ENCODE data around the gene HLF. TPM values are rescaled to one million over a fixed set of nuclear protein-coding genes. Genes with fewer than 3 reads are reported as not detected.

Gene HLF
- total RNA-seq, 1 donor from 2014 or later = 0.69 TPM

GRCh38 chr17:55230716-55231115 lies 34.0 kb upstream of the HLF start:
- DNase-seq (no peak), ATAC-seq (ENCODE audit: low read depth) (no peak)
- H3K9me3 Mint-ChIP-seq = peaks cover 3% of the 10 kb centered on the region
- CTCF ChIA-PET = no interaction called here
- peaks cover 14% of the 10 kb centered on the region for H3K27me3 Mint-ChIP-seq
- intact Hi-C loops (cut with micrococcal nuclease) = loop anchor here (10.0 kb wide), 2 partner anchors 194 to 266 kb away; partner anchors contain the start of genes COX11, MMD and STXBP4
- H3K4me3 Mint-ChIP-seq = no peak overlapping the region
- no peak overlapping the region for H3K27ac Mint-ChIP-seq
- no peaks in the 10 kb centered on the region for H3K36me3 Mint-ChIP-seq (ENCODE audit: low read depth)
- H3K4me1 Mint-ChIP-seq = peaks cover 11% of the 10 kb centered on the region
- TF ChIP-seq, protein P1, sequence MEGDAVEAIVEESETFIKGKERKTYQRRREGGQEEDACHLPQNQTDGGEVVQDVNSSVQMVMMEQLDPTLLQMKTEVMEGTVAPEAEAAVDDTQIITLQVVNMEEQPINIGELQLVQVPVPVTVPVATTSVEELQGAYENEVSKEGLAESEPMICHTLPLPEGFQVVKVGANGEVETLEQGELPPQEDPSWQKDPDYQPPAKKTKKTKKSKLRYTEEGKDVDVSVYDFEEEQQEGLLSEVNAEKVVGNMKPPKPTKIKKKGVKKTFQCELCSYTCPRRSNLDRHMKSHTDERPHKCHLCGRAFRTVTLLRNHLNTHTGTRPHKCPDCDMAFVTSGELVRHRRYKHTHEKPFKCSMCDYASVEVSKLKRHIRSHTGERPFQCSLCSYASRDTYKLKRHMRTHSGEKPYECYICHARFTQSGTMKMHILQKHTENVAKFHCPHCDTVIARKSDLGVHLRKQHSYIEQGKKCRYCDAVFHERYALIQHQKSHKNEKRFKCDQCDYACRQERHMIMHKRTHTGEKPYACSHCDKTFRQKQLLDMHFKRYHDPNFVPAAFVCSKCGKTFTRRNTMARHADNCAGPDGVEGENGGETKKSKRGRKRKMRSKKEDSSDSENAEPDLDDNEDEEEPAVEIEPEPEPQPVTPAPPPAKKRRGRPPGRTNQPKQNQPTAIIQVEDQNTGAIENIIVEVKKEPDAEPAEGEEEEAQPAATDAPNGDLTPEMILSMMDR (IDR thresholded peaks at IDR 0.05) = no peak
- POLR2A ChIA-PET = no interaction called here

DNA sequence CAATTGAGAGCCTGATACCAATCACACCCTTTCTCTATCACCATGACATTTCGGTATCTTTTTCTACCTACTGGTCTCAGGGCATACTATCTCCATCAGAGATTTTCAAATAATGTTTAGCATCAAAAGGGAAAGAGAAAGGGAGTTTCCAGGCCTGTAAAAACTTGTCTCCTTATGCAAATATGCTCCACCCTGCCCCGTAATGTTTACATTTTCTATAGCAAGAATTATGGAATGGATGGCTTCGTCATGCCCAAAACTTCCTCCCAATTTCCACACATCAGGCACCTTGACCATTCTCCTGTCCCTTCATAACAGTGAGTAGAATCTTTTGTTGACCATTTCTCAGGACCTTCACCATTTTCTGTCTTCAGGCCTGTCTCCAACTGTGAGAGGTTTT lies 30.9 kb upstream of the HLF start:
- Mint-ChIP-seq H3K27me3 (peaks cover 9% of the 10 kb centered on the region), H3K9me3 (peaks cover 3% of the 10 kb centered on the region), H3K27ac (peak overlapping the region; percentile 27), H3K4me1 (peaks cover 27% of the 10 kb centered on the region), H3K36me3 (ENCODE audit: low read depth) (no peaks in the 10 kb centered on the region), H3K4me3 (no peak overlapping the region)
- ChIA-PET CTCF (no interaction called here), POLR2A (no interaction called here)
- TF ChIP-seq, protein P1 (IDR thresholded peaks at IDR 0.05) = no peak
- no peak for ATAC-seq (ENCODE audit: low read depth)
- intact Hi-C loops (cut with micrococcal nuclease) = loop anchor here (10.0 kb wide), 2 partner anchors 191 to 269 kb away; partner anchors contain the start of genes COX11, MMD and STXBP4
- DNase-seq = no peak

DNA sequence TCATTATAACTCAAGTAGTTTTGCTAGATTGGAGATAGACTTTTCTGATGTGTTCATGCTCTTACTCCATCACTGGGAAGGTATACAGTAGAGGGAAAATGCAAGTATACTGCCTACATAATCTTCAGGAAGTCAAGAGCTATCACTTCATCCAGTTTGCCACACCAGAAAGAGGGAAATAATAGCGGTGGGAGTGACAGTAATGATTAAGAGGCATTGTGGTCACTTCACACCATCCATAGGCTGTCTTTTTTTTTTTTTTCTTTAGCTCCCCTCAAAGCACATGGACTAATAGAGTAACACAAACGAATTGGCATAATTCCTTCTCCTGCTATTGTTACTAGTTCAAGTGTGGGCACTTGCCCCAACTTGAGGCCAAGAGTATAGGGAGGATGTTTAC lies 28.4 kb upstream of the HLF start:
- intact Hi-C loops (cut with micrococcal nuclease) = loop anchor here (5.0 to 10.0 kb wide), 4 partner anchors 69 to 341 kb away; partner anchors contain the start of genes COX11, MMD and STXBP4
- Mint-ChIP-seq H3K9me3 (peaks cover 3% of the 10 kb centered on the region), H3K27ac (no peak overlapping the region), H3K4me3 (no peak overlapping the region), H3K36me3 (ENCODE audit: low read depth) (no peaks in the 10 kb centered on the region), H3K4me1 (peaks cover 35% of the 10 kb centered on the region), H3K27me3 (peaks cover 13% of the 10 kb centered on the region)
- ChIA-PET POLR2A (no interaction called here), CTCF (no interaction called here)
- DNase-seq (no peak), ATAC-seq (ENCODE audit: low read depth) (no peak)
- TF ChIP-seq, protein P1 (IDR thresholded peaks at IDR 0.05) = no peak

- POLR2A ChIA-PET = interaction anchor here (0.7 kb wide), 1 partner anchor 28 kb away, joined by 5 read pairs; no protein-coding TSS in a partner anchor
- ATAC-seq (ENCODE audit: low read depth) (no peak), DNase-seq (no peak)
- peaks cover 3% of the 10 kb centered on the region for H3K9me3 Mint-ChIP-seq
- H3K36me3 Mint-ChIP-seq (ENCODE audit: low read depth) = no peaks in the 10 kb centered on the region
- peak overlapping the region; percentile 50 for H3K27ac Mint-ChIP-seq
- TF ChIP-seq, protein P1 (IDR thresholded peaks at IDR 0.05) = no peak
- CTCF ChIA-PET = no interaction called here
- peaks cover 19% of the 10 kb centered on the region for H3K27me3 Mint-ChIP-seq
- peak overlapping the region; percentile 79 for H3K4me3 Mint-ChIP-seq
- H3K4me1 Mint-ChIP-seq = peaks cover 35% of the 10 kb centered on the region
- intact Hi-C loops (cut with micrococcal nuclease) = loop anchor here (5.0 to 10.0 kb wide), 4 partner anchors 70 to 340 kb away; partner anchors contain the start of genes COX11, MMD and STXBP4
These were observed 27.5 kb upstream of the HLF start for GRCh38 chr17:55237268-55237667.

GRCh38 chr17:55237841-55238178 lies 26.9 kb upstream of the HLF start:
- peaks cover 21% of the 10 kb centered on the region for H3K27me3 Mint-ChIP-seq
- H3K36me3 Mint-ChIP-seq (ENCODE audit: low read depth) = no peaks in the 10 kb centered on the region
- DNase-seq (no peak), ATAC-seq (ENCODE audit: low read depth) (no peak)
- TF ChIP-seq, protein P1 (IDR thresholded peaks at IDR 0.05) = no peak
- peaks cover 2% of the 10 kb centered on the region for H3K9me3 Mint-ChIP-seq
- H3K27ac Mint-ChIP-seq = no peak overlapping the region
- POLR2A ChIA-PET = interaction anchor here (0.9 kb wide), 1 partner anchor 27 kb away, joined by 7 read pairs; the partner anchor contains the start of gene HLF
- peak overlapping the region; percentile 79 for H3K4me3 Mint-ChIP-seq
- intact Hi-C loops (cut with micrococcal nuclease) = loop anchor here (1.0 to 10.0 kb wide), 5 partner anchors 26 to 339 kb away; partner anchors contain the start of genes COX11, HLF, MMD and STXBP4
- CTCF ChIA-PET = no interaction called here
- H3K4me1 Mint-ChIP-seq = peaks cover 35% of the 10 kb centered on the region
